Measurements from ENCODE around the gene HDAC10. TPM values are rescaled to one million over a fixed set of nuclear protein-coding genes. Genes with fewer than 3 reads are reported as not detected.

The HDAC10 gene
- total RNA-seq, 3 donors from 2014 or later (not counting 1 experiment from before 2014, with no cell fraction given) = 112 to 131 (median 123) TPM

- intact Hi-C loops (cut with micrococcal nuclease) = no loop called here
- H3K4me1 Mint-ChIP-seq = peaks cover 10 to 21% of the 10 kb centered on the region in 2 donors
- no peaks in the 10 kb centered on the region for H3K36me3 Mint-ChIP-seq
- H3K27ac Mint-ChIP-seq = no peak overlapping the region
- WGBS (ENCODE audit: insufficient coverage) = 95% methylated on average over 23 of the region's 23 CpGs
- H3K27me3 Mint-ChIP-seq (ENCODE audit: low read depth in 2 of 2) = no peaks in the 10 kb centered on the region
- DNase-seq (no peak), ATAC-seq (no peak)
- H3K36me3 ChIP-seq (ENCODE audit: control insufficient read depth, insufficient read depth, low read length) = peaks cover 40% of the 10 kb centered on the region
- no peaks in the 10 kb centered on the region for H3K9me3 ChIP-seq (ENCODE audit: control insufficient read depth, insufficient read depth, low read length)
- no peak overlapping the region for H3K27ac ChIP-seq (ENCODE audit: low read length)
- H3K4me1 ChIP-seq (ENCODE audit: control insufficient read depth, insufficient read depth, low read length) = peaks cover 43% of the 10 kb centered on the region
- H3K9me3 Mint-ChIP-seq = no peaks in the 10 kb centered on the region
- TF ChIP-seq CTCF (IDR thresholded peaks at IDR 0.05) = no peak
- H3K27me3 ChIP-seq (ENCODE audit: control insufficient read depth, insufficient read depth, low read length) = no peaks in the 10 kb centered on the region
- no peak overlapping the region for H3K4me3 Mint-ChIP-seq
- H3K4me3 ChIP-seq (ENCODE audit: low read length) = no peak overlapping the region
These were observed 53.9 kb downstream of the HDAC10 start for GRCh38 chr22:50197000-50197800.

- Histone ChIP-seq H3K27ac (ENCODE audit: low read length) (no peak overlapping the region), H3K36me3 (ENCODE audit: control insufficient read depth, insufficient read depth, low read length) (peaks cover 40% of the 10 kb centered on the region), H3K4me3 (ENCODE audit: low read length) (no peak overlapping the region), H3K4me1 (ENCODE audit: control insufficient read depth, insufficient read depth, low read length) (peaks cover 45% of the 10 kb centered on the region), H3K27me3 (ENCODE audit: control insufficient read depth, insufficient read depth, low read length) (no peaks in the 10 kb centered on the region), H3K9me3 (ENCODE audit: control insufficient read depth, insufficient read depth, low read length) (no peaks in the 10 kb centered on the region)
- peaks cover 16 to 25% of the 10 kb centered on the region in 2 donors for H3K4me1 Mint-ChIP-seq
- no peaks in the 10 kb centered on the region for H3K36me3 Mint-ChIP-seq
- ATAC-seq (no peak), DNase-seq (no peak)
- no peaks in the 10 kb centered on the region for H3K27me3 Mint-ChIP-seq (ENCODE audit: low read depth in 2 of 2)
- H3K9me3 Mint-ChIP-seq = no peaks in the 10 kb centered on the region
- H3K4me3 Mint-ChIP-seq = no peak overlapping the region
- H3K27ac Mint-ChIP-seq = no peak overlapping the region
- WGBS (ENCODE audit: insufficient coverage) = 97% methylated on average over 18 of the region's 18 CpGs
- TF ChIP-seq CTCF (IDR thresholded peaks at IDR 0.05) = no peak
- intact Hi-C loops (cut with micrococcal nuclease) = no loop called here
These were observed 54.8 kb downstream of the HDAC10 start for GRCh38 chr22:50196256-50196655.

Other genes starting within 250 kb of the HDAC10 start
- not detected for gene IL17REL, start 238.5 kb downstream of the HDAC10 start, total RNA-seq
- gene TTLL8, start 193.0 kb downstream of the HDAC10 start, total RNA-seq = not detected
- gene MLC1, start 165.8 kb downstream of the HDAC10 start, total RNA-seq = 10 to 100 TPM; 67.7 to 96.1 (median 73.7) TPM
- gene MOV10L1, start 161.3 kb downstream of the HDAC10 start, total RNA-seq = 1 to 10 TPM in 2 of 3 donors, not detected in 1; 1.0 to 1.7 TPM
- 1 to 10 TPM in 1 of 3 donors, under 1 TPM in 2; 0.16 to 3.4 (median 0.27) TPM for gene PANX2, start 80.5 kb downstream of the HDAC10 start, total RNA-seq
- gene TRABD, start 65.4 kb downstream of the HDAC10 start, total RNA-seq = 100 to 1,000 TPM; 129 to 138 (median 132) TPM
- 10 to 100 TPM; 37.3 to 45.2 (median 37.6) TPM for gene SELENOO, start 50.3 kb downstream of the HDAC10 start, total RNA-seq
- gene TUBGCP6, start 6.2 kb downstream of the HDAC10 start, total RNA-seq = 100 to 1,000 TPM; 105 to 126 (median 118) TPM
- 1 to 10 TPM; 2.2 to 2.5 (median 2.4) TPM for gene MAPK12, start 10.4 kb upstream of the HDAC10 start, total RNA-seq
- gene MAPK11, start 19.1 kb upstream of the HDAC10 start, total RNA-seq = 1 to 10 TPM; 2.2 to 3.1 (median 2.2) TPM
- gene PLXNB2, start 56.4 kb upstream of the HDAC10 start, total RNA-seq = 10 to 100 TPM in 2 of 3 donors, 1 to 10 TPM in 1; 6.0 to 34.7 (median 18.9) TPM
- 1 to 10 TPM; 3.1 to 5.0 (median 4.5) TPM for gene DENND6B, start 75.7 kb upstream of the HDAC10 start, total RNA-seq
- 100 to 1,000 TPM in 1 of 3 donors, 10 to 100 TPM in 2; 76.0 to 103 (median 78.1) TPM for gene PPP6R2, start 92.1 kb upstream of the HDAC10 start, total RNA-seq
- gene SBF1, start 223.8 kb upstream of the HDAC10 start, total RNA-seq = 100 to 1,000 TPM; 235 to 284 (median 242) TPM
- 1 to 10 TPM in 2 of 3 donors, under 1 TPM in 1; 0.26 to 2.5 (median 1.5) TPM for gene ADM2, start 230.3 kb upstream of the HDAC10 start, total RNA-seq
- under 1 TPM in 1 of 3 donors, not detected in 2; 0.23 TPM for gene MIOX, start 235.6 kb upstream of the HDAC10 start, total RNA-seq

Data from natural killer cell (primary cell).